ENCODE measurements around the gene KIF1C.

- TF ChIP-seq POLR2A (IDR thresholded peaks at IDR 0.05): no peak
- TF ChIP-seq CTCF (IDR thresholded peaks at IDR 0.05): no peak
Measured at GRCh38 chr17:5002121-5002788, 4.5 kb downstream of the KIF1C start.

Data from right lobe of liver (tissue), 4 donors.